Measurements from ENCODE around the gene ADRA2B. TPM values are rescaled to one million over a fixed set of nuclear protein-coding genes. Genes with fewer than 3 reads are reported as not detected.

ADRA2B gene
- total RNA-seq, 1 donor from 2014 or later = 0.49 TPM

- TF ChIP-seq POLR2AphosphoS5 (IDR thresholded peaks at IDR 0.05; ENCODE audit: insufficient read depth in 1 of 2, low read depth in 1 of 2) (no peak), CTCF (IDR thresholded peaks at IDR 0.05) (no peak), POLR2A (IDR thresholded peaks at IDR 0.05) (no peak)
- Histone ChIP-seq H3K27ac (no peak overlapping the region), H3K36me3 (no peaks in the 10 kb centered on the region), H3K4me3 (no peak overlapping the region), H3K9me3 (no peaks in the 10 kb centered on the region), H3K4me1 (peaks cover 5% of the 10 kb centered on the region), H3K27me3 (no peaks in the 10 kb centered on the region)
- intact Hi-C loops (cut with DNase I) = no loop called here
- no peak for DNase-seq (ENCODE audit: extremely low spot score in 2 of 2)
These were observed 19.9 kb upstream of the ADRA2B start for GRCh38 chr2:96136129-96136720.

GRCh38 chr2:96135621-96136020 lies 19.2 kb upstream of the ADRA2B start:
- H3K27ac ChIP-seq = no peak overlapping the region
- no peaks in the 10 kb centered on the region for H3K27me3 ChIP-seq
- H3K4me1 ChIP-seq = peaks cover 5% of the 10 kb centered on the region
- intact Hi-C loops (cut with DNase I) = no loop called here
- no peaks in the 10 kb centered on the region for H3K9me3 ChIP-seq
- H3K36me3 ChIP-seq = no peaks in the 10 kb centered on the region
- DNase-seq (ENCODE audit: extremely low spot score in 2 of 2) = no peak
- TF ChIP-seq CTCF (IDR thresholded peaks at IDR 0.05) = no peak
- H3K4me3 ChIP-seq = no peak overlapping the region

GRCh38 chr2:96135171-96135570 lies 18.8 kb upstream of the ADRA2B start:
- intact Hi-C loops (cut with DNase I) = no loop called here
- no peaks in the 10 kb centered on the region for H3K27me3 ChIP-seq
- no peak for DNase-seq (ENCODE audit: extremely low spot score in 2 of 2)
- no peaks in the 10 kb centered on the region for H3K9me3 ChIP-seq
- TF ChIP-seq CTCF (IDR thresholded peaks at IDR 0.05) = no peak
- TF ChIP-seq POLR2AphosphoS5 (IDR thresholded peaks at IDR 0.05; ENCODE audit: insufficient read depth in 1 of 2, low read depth in 1 of 2) = no peak
- TF ChIP-seq POLR2A (IDR thresholded peaks at IDR 0.05) = no peak
- H3K27ac ChIP-seq = no peak overlapping the region
- H3K36me3 ChIP-seq = no peaks in the 10 kb centered on the region
- H3K4me1 ChIP-seq = peaks cover 5% of the 10 kb centered on the region
- no peak overlapping the region for H3K4me3 ChIP-seq

GRCh38 chr2:96134421-96134820 lies 18.1 kb upstream of the ADRA2B start:
- no peaks in the 10 kb centered on the region for H3K9me3 ChIP-seq
- no peak overlapping the region for H3K27ac ChIP-seq
- intact Hi-C loops (cut with DNase I) = no loop called here
- H3K36me3 ChIP-seq = no peaks in the 10 kb centered on the region
- DNase-seq (ENCODE audit: extremely low spot score in 2 of 2) = no peak
- H3K4me1 ChIP-seq = peaks cover 5% of the 10 kb centered on the region
- no peak overlapping the region for H3K4me3 ChIP-seq
- TF ChIP-seq CTCF (IDR thresholded peaks at IDR 0.05) (no peak), POLR2AphosphoS5 (IDR thresholded peaks at IDR 0.05; ENCODE audit: insufficient read depth in 1 of 2, low read depth in 1 of 2) (no peak), POLR2A (IDR thresholded peaks at IDR 0.05) (no peak)
- no peaks in the 10 kb centered on the region for H3K27me3 ChIP-seq

- Histone ChIP-seq H3K27me3 (no peaks in the 10 kb centered on the region), H3K27ac (no peak overlapping the region), H3K36me3 (no peaks in the 10 kb centered on the region), H3K4me1 (no peaks in the 10 kb centered on the region), H3K9me3 (no peaks in the 10 kb centered on the region), H3K4me3 (no peak overlapping the region)
- no peak for DNase-seq (ENCODE audit: extremely low spot score in 2 of 2)
- TF ChIP-seq CTCF (IDR thresholded peaks at IDR 0.05) (no peak), POLR2AphosphoS5 (IDR thresholded peaks at IDR 0.05; ENCODE audit: insufficient read depth in 1 of 2, low read depth in 1 of 2) (no peak), POLR2A (IDR thresholded peaks at IDR 0.05) (no peak)
- intact Hi-C loops (cut with DNase I) = no loop called here
These were observed 15.7 kb upstream of the ADRA2B start for GRCh38 chr2:96131813-96132745.
